HFFc6 (cell line): ENCODE results near the gene TMEM269. TPM values are rescaled to one million over a fixed set of nuclear protein-coding genes. Genes with fewer than 3 reads are reported as not detected.
A peak's percentile ranks its signal among the peaks of the same experiment; 100 is the strongest.

Experiments
- DNase-seq: peaks from one replicate; pipeline ENCODE4 v3.0.0-alpha.2; 2018
- H3K27ac Mint-ChIP-seq: 2 replicates; pipeline ENCODE4 v1.8.0; 2020; ENCODE audit warnings: mild to moderate bottlenecking, mixed read lengths
- H3K27me3 Mint-ChIP-seq: 2 replicates; pipeline ENCODE4 v1.8.0; 2021; ENCODE audit warnings: mild to moderate bottlenecking, moderate library complexity, mixed read lengths; ENCODE audit not compliant: insufficient read depth
- H3K36me3 Mint-ChIP-seq: 2 replicates; pipeline ENCODE4 v1.8.0; 2021; ENCODE audit warnings: low read depth, mixed read lengths
- H3K4me1 Mint-ChIP-seq: 2 replicates; pipeline ENCODE4 v1.8.0; 2020; ENCODE audit warnings: low read depth, mixed read lengths
- H3K4me3 Mint-ChIP-seq: 2 replicates; pipeline ENCODE4 v1.8.0; 2020; ENCODE audit warnings: mild to moderate bottlenecking, moderate library complexity, mixed read lengths
- H3K9me3 Mint-ChIP-seq: 2 replicates; pipeline ENCODE4 v1.8.0; 2020; ENCODE audit warnings: mild to moderate bottlenecking, mixed read lengths
- CTCF ChIP-seq: fragments of 200-600 bp; sonication (generic); IDR thresholded peaks from 2 replicates; pipeline ENCODE4 v1.5.0; 2021; ENCODE audit warnings: antibody characterized with exemption, mild to moderate bottlenecking
- total RNA-seq, 6 experiments: library from RNA; stranded (reverse); fragmentation: NEBNext Ultra II Directional; extraction: Animal tissue kit (Norgen Biotek cat#: 25700); gene quantifications; 2 replicates in 1 of 6; 3 replicates in 5 of 6; pipeline ENCODE4 v1.2.3, GENCODE V29; 2021

TMEM269 gene
- total RNA-seq, 6 experiments from 2014 or later = not detected

- Mint-ChIP-seq H3K27ac (no peak overlapping the region), H3K9me3 (no peaks in the 10 kb centered on the region)
Observed at GRCh38 chr1:42837709-42838108, 52.9 kb downstream of the TMEM269 start.

GRCh38 chr1:42838482-42839190 is 53.8 kb downstream of the TMEM269 start:
- peaks cover 16% of the 10 kb centered on the region; the same call in 1 of the 2 replicates for H3K36me3 Mint-ChIP-seq
- TF ChIP-seq CTCF = no peak
- H3K27ac Mint-ChIP-seq = no peak overlapping the region
- H3K9me3 Mint-ChIP-seq = no peaks in the 10 kb centered on the region
- H3K4me3 Mint-ChIP-seq = no peak overlapping the region
- no peak for DNase-seq
- no peaks in the 10 kb centered on the region for H3K27me3 Mint-ChIP-seq
- H3K4me1 Mint-ChIP-seq = peaks cover 6% of the 10 kb centered on the region; the same call in 1 of the 2 replicates

More at GRCh38 chr1:42837709-42838108, 52.9 kb downstream of the TMEM269 start:
- DNase-seq = no peak
- Mint-ChIP-seq H3K36me3 (peaks cover 8% of the 10 kb centered on the region; the same call in 1 of the 2 replicates), H3K4me3 (no peak overlapping the region), H3K27me3 (no peaks in the 10 kb centered on the region), H3K4me1 (peaks cover 6% of the 10 kb centered on the region; the same call in 1 of the 2 replicates)
- TF ChIP-seq CTCF = no peak

GRCh38 chr1:42841010-42841409 is 56.2 kb downstream of the TMEM269 start:
- Mint-ChIP-seq H3K9me3 (no peaks in the 10 kb centered on the region), H3K36me3 (peaks cover 11% of the 10 kb centered on the region; the same call in 1 of the 2 replicates), H3K4me3 (no peak overlapping the region), H3K27ac (no peak overlapping the region), H3K4me1 (peaks cover 20% of the 10 kb centered on the region), H3K27me3 (no peaks in the 10 kb centered on the region)
- TF ChIP-seq CTCF = no peak
- DNase-seq = no peak

- no peak for TF ChIP-seq CTCF
- H3K4me1 Mint-ChIP-seq = peaks cover 23% of the 10 kb centered on the region
- H3K27me3 Mint-ChIP-seq = no peaks in the 10 kb centered on the region
- no peaks in the 10 kb centered on the region for H3K9me3 Mint-ChIP-seq
- no peak overlapping the region for H3K4me3 Mint-ChIP-seq
- DNase-seq = no peak
- H3K27ac Mint-ChIP-seq = no peak overlapping the region
- H3K36me3 Mint-ChIP-seq = peaks cover 8% of the 10 kb centered on the region; the same call in 1 of the 2 replicates
Observed at GRCh38 chr1:42841440-42842147, 56.8 kb downstream of the TMEM269 start.

- TF ChIP-seq CTCF = no peak
- H3K36me3 Mint-ChIP-seq = peaks cover 15% of the 10 kb centered on the region
- no peaks in the 10 kb centered on the region for H3K9me3 Mint-ChIP-seq
- H3K4me3 Mint-ChIP-seq = no peak overlapping the region
- peak; percentile 63 for DNase-seq
- peaks cover 51% of the 10 kb centered on the region for H3K4me1 Mint-ChIP-seq
- H3K27ac Mint-ChIP-seq = peak overlapping the region; percentile 47
- H3K27me3 Mint-ChIP-seq = no peaks in the 10 kb centered on the region
Observed at GRCh38 chr1:42844592-42845140, 59.9 kb downstream of the TMEM269 start.
